HL-60 (cell line): ENCODE results near the gene SGPP2.

ENCODE experiments used
- DNase-seq, 2 experiments: peaks; one replicate each; pipeline ENCODE4 v3.0.0-alpha.2; 2010 to 2020; ENCODE audit warnings: low read depth in 1 of 2, low spot score in 1 of 2
- H3K27ac ChIP-seq: fragments of 250-450 bp; sonication (Bioruptor Pico); replicated peaks from 2 replicates; pipeline ENCODE4 v1.5.1; 2020; ENCODE audit warnings: mild to moderate bottlenecking, moderate library complexity
- H3K27me3 ChIP-seq: fragments of 250-450 bp; sonication (Bioruptor Pico); 2 replicates; pipeline ENCODE4 v1.5.1; 2021; ENCODE audit warnings: mild to moderate bottlenecking, moderate library complexity; ENCODE audit not compliant: insufficient read depth, poor library complexity, severe bottlenecking
- H3K4me3 ChIP-seq: replicated peaks from 2 replicates; pipeline ENCODE4 v1.5.1; 2011; ENCODE audit warnings: mild to moderate bottlenecking, control low read depth, low read length; ENCODE audit not compliant: insufficient read depth
- GABPA ChIP-seq: IDR thresholded peaks from 2 replicates; pipeline ENCODE4 v1.6.1; 2012; ENCODE audit warnings: low read depth
- POLR2AphosphoS5 ChIP-seq: IDR thresholded peaks from 2 replicates; pipeline ENCODE4 v1.6.1; 2012; ENCODE audit warnings: low read depth
- SPI1 ChIP-seq: IDR thresholded peaks from 2 replicates; pipeline ENCODE4 v1.6.1; 2012; ENCODE audit warnings: low read depth, mild to moderate bottlenecking, borderline replicate concordance
- TF ChIP-seq, protein P1 (sequence below): IDR thresholded peaks from one replicate; pipeline ENCODE4 v1.5.1; 2011; ENCODE audit warnings: low read length, control low read depth, inconsistent platforms; ENCODE audit not compliant: insufficient read depth
- TF ChIP-seq, protein P2 (sequence below): IDR thresholded peaks from 2 replicates; pipeline ENCODE4 v1.6.1; 2012; ENCODE audit warnings: low read depth; ENCODE audit not compliant: insufficient replicate concordance

SGPP2 gene

DNA sequence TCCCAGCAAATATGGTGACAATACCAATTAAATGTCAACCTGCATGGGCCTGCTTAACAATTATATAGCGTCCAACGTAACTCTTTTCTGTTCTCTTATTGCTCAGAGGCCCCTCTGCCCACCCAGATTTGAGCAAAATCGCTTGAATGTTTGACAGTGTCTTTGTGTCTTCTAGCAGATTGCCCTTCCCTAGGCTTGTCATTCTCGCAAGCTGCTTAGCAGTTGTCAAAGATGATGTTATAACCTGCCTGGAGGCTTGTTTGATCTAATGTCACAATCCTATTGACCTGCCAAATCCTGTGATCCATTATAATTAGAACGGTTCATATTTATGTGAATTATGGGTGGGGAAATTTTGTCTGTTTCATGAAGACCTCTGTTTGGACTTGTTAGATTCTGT, 122.7 kb downstream of the SGPP2 start:
- Histone ChIP-seq H3K27me3 (no peaks in the 10 kb centered on the region), H3K4me3 (no peak overlapping the region), H3K27ac (no peak overlapping the region)
- TF ChIP-seq POLR2AphosphoS5 (no peak), SPI1 (no peak), GABPA (no peak)
- TF ChIP-seq, protein P1, sequence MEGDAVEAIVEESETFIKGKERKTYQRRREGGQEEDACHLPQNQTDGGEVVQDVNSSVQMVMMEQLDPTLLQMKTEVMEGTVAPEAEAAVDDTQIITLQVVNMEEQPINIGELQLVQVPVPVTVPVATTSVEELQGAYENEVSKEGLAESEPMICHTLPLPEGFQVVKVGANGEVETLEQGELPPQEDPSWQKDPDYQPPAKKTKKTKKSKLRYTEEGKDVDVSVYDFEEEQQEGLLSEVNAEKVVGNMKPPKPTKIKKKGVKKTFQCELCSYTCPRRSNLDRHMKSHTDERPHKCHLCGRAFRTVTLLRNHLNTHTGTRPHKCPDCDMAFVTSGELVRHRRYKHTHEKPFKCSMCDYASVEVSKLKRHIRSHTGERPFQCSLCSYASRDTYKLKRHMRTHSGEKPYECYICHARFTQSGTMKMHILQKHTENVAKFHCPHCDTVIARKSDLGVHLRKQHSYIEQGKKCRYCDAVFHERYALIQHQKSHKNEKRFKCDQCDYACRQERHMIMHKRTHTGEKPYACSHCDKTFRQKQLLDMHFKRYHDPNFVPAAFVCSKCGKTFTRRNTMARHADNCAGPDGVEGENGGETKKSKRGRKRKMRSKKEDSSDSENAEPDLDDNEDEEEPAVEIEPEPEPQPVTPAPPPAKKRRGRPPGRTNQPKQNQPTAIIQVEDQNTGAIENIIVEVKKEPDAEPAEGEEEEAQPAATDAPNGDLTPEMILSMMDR = no peak
- TF ChIP-seq, protein P2, sequence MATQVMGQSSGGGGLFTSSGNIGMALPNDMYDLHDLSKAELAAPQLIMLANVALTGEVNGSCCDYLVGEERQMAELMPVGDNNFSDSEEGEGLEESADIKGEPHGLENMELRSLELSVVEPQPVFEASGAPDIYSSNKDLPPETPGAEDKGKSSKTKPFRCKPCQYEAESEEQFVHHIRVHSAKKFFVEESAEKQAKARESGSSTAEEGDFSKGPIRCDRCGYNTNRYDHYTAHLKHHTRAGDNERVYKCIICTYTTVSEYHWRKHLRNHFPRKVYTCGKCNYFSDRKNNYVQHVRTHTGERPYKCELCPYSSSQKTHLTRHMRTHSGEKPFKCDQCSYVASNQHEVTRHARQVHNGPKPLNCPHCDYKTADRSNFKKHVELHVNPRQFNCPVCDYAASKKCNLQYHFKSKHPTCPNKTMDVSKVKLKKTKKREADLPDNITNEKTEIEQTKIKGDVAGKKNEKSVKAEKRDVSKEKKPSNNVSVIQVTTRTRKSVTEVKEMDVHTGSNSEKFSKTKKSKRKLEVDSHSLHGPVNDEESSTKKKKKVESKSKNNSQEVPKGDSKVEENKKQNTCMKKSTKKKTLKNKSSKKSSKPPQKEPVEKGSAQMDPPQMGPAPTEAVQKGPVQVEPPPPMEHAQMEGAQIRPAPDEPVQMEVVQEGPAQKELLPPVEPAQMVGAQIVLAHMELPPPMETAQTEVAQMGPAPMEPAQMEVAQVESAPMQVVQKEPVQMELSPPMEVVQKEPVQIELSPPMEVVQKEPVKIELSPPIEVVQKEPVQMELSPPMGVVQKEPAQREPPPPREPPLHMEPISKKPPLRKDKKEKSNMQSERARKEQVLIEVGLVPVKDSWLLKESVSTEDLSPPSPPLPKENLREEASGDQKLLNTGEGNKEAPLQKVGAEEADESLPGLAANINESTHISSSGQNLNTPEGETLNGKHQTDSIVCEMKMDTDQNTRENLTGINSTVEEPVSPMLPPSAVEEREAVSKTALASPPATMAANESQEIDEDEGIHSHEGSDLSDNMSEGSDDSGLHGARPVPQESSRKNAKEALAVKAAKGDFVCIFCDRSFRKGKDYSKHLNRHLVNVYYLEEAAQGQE = no peak
- DNase-seq = no peak

DNA sequence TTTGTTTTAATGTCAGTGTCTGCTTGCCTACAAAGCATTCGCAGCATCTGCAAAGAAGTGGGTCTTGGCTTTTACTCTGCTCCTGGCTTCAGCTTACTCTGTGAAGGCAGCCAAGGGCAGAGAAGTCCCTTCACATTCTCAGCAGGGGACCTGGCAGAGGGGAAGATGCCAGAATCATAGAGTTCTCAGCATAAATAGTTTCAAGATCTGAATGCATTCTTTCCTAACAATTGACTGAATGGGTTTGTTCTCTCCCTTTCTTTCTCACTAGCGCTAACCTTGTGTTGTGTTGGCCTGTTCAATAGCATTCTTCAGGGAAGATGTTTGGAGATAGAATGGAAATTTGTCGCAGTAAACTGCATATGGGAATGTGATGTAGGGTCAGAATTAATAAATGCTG, 124.6 kb downstream of the SGPP2 start:
- no peak for DNase-seq
- TF ChIP-seq, protein P1 = no peak
- TF ChIP-seq, protein P2 = no peak
- TF ChIP-seq SPI1 (no peak), POLR2AphosphoS5 (no peak), GABPA (no peak)

DNA sequence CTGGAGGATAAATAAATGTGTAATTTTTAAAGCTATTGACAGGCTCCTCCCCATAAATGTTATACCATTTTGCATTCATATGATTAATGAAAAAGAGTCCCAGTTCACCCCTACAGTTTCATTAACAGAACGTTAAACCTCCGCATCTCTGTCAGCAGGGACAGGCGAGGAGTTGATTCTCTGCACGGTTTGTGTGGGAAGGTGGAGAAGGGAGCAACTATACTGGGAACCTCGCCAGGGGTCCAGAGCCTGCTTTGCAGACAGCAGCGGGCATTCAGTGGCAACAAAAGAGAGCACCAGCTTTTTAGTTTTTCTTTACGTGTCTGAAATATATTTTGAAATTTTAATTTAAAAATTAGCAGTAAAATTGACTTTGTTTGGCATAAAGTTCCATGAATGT, 130.2 kb downstream of the SGPP2 start:
- Histone ChIP-seq H3K27ac (no peak overlapping the region), H3K27me3 (no peaks in the 10 kb centered on the region), H3K4me3 (no peak overlapping the region)
- DNase-seq = no peak
- TF ChIP-seq POLR2AphosphoS5 (no peak), GABPA (no peak), SPI1 (no peak)
- TF ChIP-seq, protein P1 = no peak

More for the DNA sequence above, 124.6 kb downstream of the SGPP2 start:
- H3K27ac ChIP-seq = no peak overlapping the region
- no peak overlapping the region for H3K4me3 ChIP-seq
- H3K27me3 ChIP-seq = no peaks in the 10 kb centered on the region

DNA sequence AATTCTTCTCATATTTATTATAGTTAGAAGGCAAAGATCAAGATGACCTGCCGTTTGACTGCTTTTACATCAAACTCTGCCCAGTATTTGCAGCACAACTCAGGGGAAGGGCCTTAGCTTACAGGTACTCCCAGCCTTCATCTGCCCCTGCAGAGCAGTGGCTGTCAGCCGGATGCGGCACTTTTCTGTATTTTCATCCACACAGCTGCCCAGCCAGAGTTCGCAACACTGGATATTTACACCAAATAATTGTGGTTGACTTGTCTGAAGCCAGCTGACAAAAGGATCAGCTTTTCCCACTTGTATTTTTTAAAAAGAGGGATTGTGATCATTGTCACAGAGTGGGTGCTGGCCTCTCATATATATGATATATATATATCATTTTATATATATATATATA, 136.8 kb downstream of the SGPP2 start:
- Histone ChIP-seq H3K4me3 (no peak overlapping the region), H3K27ac (no peak overlapping the region), H3K27me3 (no peaks in the 10 kb centered on the region)
- DNase-seq = no peak
- TF ChIP-seq GABPA (no peak), SPI1 (no peak), POLR2AphosphoS5 (no peak)
- TF ChIP-seq, protein P1 = no peak
- TF ChIP-seq, protein P2 = no peak
